ENCODE results near the gene HIRA.
"Not testable (repeated sequence)": the region's sequence is repeated elsewhere in the genome, so short reads cannot be mapped to it uniquely, and the experiment has no call there.

Gene HIRA

DNA sequence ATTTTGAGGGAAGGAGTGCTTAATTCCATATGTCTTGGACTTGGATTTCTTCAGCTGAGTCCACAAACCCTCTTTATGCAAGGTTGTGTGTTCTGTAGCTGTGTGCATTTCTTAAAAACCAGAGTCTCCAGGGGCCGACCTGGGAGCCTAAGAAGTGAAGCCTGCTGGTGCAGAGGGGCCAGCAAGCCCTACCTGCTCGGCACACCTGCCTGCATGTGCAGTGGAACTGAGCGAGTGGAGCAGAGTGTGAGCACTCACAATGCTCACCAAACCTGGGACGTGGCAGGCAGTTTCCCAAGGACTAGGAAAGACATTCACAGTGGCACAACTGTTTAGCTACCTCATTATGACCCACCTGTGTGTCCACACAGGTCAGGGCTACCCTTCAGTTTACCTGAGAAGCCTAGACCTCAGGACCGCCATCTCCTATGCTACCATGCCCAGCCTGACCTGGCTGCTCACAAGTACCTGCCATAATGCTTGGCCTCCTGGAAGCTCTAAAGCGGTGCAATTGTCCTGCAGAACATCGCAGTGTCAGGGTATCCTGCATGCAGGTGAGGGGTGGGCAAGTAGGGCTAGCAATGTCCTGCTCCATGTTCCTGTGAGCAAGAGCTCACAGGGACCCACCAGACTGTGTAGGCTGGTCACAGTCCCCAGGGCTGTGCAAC is 12.1 kb upstream of the HIRA start:
- H3K4me1 Mint-ChIP-seq: peaks cover 21% of the 10 kb centered on the region
- TF ChIP-seq, protein P1, sequence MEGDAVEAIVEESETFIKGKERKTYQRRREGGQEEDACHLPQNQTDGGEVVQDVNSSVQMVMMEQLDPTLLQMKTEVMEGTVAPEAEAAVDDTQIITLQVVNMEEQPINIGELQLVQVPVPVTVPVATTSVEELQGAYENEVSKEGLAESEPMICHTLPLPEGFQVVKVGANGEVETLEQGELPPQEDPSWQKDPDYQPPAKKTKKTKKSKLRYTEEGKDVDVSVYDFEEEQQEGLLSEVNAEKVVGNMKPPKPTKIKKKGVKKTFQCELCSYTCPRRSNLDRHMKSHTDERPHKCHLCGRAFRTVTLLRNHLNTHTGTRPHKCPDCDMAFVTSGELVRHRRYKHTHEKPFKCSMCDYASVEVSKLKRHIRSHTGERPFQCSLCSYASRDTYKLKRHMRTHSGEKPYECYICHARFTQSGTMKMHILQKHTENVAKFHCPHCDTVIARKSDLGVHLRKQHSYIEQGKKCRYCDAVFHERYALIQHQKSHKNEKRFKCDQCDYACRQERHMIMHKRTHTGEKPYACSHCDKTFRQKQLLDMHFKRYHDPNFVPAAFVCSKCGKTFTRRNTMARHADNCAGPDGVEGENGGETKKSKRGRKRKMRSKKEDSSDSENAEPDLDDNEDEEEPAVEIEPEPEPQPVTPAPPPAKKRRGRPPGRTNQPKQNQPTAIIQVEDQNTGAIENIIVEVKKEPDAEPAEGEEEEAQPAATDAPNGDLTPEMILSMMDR (IDR thresholded peaks at IDR 0.05; ENCODE audit: unreplicated experiment in 3 of 3): no peak
- no peak overlapping the region for H3K27ac Mint-ChIP-seq
- H3K36me3 Mint-ChIP-seq (ENCODE audit: low read depth): peaks cover 28% of the 10 kb centered on the region
- peak overlapping the region in 1 of 3 experiments; percentile 41 for H3K4me3 Mint-ChIP-seq
- no peaks in the 10 kb centered on the region for H3K9me3 Mint-ChIP-seq
- H3K27me3 Mint-ChIP-seq (ENCODE audit: low read depth): no peaks in the 10 kb centered on the region

DNA sequence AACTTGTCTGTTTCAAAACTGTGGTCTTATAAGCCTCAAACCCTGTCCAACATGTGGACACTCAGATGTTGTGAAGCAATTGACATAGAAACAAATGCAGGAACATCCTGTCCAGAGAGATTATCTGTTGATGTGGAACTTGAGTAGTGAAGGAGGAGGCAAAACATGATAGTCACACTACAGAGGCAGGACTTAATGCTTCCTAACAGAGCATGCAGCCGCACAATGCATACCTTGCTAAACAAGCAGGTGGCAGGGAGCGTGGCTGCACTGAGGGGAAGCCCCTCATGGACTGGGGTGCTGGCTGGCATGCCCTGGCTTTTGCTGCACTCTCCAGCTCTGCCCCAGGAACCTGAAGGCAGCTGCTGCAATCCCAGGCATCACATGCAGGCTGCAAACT is 10.6 kb upstream of the HIRA start:
- H3K27ac Mint-ChIP-seq: peak overlapping the region in 1 of 3 experiments; percentile 21
- no peaks in the 10 kb centered on the region for H3K9me3 Mint-ChIP-seq
- H3K4me3 Mint-ChIP-seq: no peak overlapping the region
- H3K27me3 Mint-ChIP-seq (ENCODE audit: low read depth): no peaks in the 10 kb centered on the region
- H3K4me1 Mint-ChIP-seq: peaks cover 21% of the 10 kb centered on the region
- peaks cover 34% of the 10 kb centered on the region for H3K36me3 Mint-ChIP-seq (ENCODE audit: low read depth)
- TF ChIP-seq, protein P1 (IDR thresholded peaks at IDR 0.05; ENCODE audit: unreplicated experiment in 3 of 3): no peak

DNA sequence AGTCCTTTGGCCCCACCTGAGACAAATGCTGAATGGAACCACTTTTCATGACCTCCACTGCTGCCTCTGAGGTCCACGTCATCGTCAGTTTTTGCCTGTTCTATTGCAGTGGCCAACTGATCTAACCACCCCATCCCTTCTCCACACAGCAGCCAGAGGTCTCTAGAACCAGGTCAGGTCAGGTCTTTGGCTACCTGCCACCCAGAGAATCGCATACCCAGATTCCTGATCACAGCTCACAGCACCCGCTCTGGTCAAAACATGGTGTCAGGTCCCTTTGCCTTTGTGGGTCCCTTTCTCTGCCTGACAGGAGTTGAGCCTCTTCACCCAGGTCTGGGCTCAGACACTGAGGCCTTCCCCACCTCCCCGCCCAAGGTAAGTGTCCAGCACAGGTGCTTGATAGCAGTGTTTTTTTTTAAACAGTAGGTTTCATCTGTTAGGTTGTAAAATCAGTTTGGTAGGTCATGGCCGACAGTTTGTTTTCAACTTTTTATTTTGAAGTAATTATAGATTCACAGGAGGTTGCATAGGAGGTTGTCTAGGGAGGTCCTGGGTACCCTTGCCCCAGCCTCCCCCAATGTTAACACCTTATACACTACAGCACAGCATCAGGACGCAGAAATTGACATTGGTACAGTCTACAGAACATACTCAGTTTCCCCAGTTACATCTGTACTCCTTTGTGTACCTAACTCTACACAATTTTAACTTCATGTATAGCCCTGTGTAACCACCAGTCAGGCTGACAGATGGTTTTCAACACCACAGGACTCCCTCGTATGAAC is 9.1 kb upstream of the HIRA start:
- Mint-ChIP-seq H3K4me1 (peaks cover 10% of the 10 kb centered on the region), H3K9me3 (no peaks in the 10 kb centered on the region), H3K36me3 (ENCODE audit: low read depth) (peaks cover 31% of the 10 kb centered on the region), H3K27ac (no peak overlapping the region), H3K4me3 (no peak overlapping the region), H3K27me3 (ENCODE audit: low read depth) (no peaks in the 10 kb centered on the region)
- TF ChIP-seq, protein P1 (IDR thresholded peaks at IDR 0.05; ENCODE audit: unreplicated experiment in 3 of 3): no peak

DNA sequence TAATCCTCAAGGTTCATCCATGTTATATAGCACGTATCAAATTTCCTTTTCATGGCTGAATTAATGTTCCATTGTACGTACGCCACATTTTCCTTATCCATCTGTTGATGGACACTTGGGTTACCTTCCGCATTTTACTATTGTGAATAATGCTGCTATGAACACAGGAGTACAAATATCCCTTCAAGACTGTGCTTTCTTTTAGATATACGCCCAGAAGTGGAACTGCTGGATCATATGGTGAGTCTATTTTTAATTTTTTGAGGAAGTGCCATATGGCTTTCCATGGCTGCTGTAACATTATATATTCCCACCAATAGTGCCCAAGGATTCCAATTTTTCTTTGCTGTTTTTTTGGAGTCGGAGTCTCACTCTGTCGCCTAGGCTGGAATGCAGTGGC is 6.8 kb upstream of the HIRA start:
- Mint-ChIP-seq H3K4me1 (peaks cover 6% of the 10 kb centered on the region), H3K36me3 (ENCODE audit: low read depth) (peaks cover 30% of the 10 kb centered on the region), H3K27me3 (ENCODE audit: low read depth) (no peaks in the 10 kb centered on the region), H3K27ac (no peak overlapping the region), H3K9me3 (no peaks in the 10 kb centered on the region), H3K4me3 (peak overlapping the region in 1 of 3 experiments; percentile 30)
- TF ChIP-seq, protein P1 (IDR thresholded peaks at IDR 0.05; ENCODE audit: unreplicated experiment in 3 of 3): no peak

DNA sequence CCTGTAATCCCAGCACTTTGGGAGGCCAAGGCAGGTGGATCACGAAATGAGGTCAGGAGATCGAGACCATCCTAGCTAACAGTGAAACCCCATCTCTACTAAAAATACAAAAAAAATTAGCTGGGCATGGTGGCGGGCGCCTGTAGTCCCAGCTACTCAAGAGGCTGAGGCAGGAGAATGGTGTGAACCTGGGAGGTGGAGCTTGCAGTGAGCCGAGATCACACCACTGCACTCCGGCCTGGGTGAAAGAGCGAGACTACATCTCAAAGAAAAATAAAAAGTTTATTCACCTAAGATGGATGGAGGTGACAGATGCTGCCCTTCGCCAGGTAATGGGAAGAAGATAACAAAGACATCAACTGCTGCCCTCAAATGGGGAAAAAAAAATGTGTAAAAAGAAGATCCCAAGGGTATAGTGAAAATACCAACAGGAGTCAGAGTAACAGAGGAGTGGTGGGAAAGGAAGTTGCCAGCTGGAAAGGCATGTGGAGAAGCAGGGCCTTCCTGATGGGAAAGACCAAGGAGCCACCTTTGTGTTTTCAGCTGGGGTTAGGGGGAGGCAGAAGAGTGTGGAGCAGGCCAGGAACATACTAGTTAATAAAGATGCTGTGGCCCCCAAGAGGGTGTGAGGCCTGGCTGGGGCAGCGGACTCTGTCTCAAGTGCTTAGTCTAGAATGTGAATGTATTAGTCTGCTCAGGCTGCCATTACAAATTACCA is 5.1 kb upstream of the HIRA start:
- H3K4me3 Mint-ChIP-seq: not testable (repeated sequence)

DNA sequence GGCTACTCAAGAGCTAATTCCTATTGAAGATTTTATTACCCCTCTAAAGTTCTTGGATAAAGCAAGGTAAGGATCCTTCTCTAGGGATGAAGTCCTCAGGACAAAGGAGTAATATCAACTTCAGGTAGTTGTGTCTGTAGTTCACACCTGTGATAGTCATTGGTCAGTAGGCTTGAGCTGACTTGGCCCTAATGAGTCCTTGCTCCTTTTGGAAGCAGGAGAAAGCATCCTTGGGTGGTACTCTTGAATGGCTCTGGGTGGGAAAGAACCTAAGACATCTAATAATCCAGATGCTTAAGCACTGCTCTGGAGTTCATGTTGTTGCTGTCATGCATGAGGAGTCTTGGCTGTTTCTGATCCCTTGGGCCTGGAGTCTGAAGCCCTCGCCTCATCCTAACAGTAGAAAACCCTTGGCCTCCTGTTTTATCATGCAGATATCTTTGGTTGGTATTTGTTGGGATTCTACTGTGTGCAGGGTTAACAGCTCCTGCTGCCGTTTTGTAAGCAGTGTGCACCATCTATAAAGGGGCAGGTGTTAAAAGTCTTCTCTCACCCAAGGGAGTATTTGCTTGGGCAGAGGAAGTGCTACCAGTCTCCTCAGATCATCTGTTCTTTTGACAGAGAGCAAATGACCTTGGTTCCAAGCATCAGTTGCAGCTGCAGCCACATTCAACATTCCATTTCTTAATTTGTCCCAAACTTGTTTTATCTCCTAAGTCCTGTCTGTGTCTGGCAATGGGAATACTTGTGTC is 3.5 kb upstream of the HIRA start:
- peaks cover 19% of the 10 kb centered on the region for H3K4me1 Mint-ChIP-seq
- H3K27ac Mint-ChIP-seq: no peak overlapping the region
- peak overlapping the region; percentile 59 to 94 (median 74) for H3K4me3 Mint-ChIP-seq
- TF ChIP-seq, protein P1 (IDR thresholded peaks at IDR 0.05; ENCODE audit: unreplicated experiment in 3 of 3): no peak
- no peaks in the 10 kb centered on the region for H3K9me3 Mint-ChIP-seq
- no peaks in the 10 kb centered on the region for H3K27me3 Mint-ChIP-seq (ENCODE audit: low read depth)
- H3K36me3 Mint-ChIP-seq (ENCODE audit: low read depth): peaks cover 18% of the 10 kb centered on the region

More for the DNA sequence above, 5.1 kb upstream of the HIRA start:
- H3K27me3 Mint-ChIP-seq (ENCODE audit: low read depth); H3K9me3 Mint-ChIP-seq; H3K27ac Mint-ChIP-seq: not testable (repeated sequence)
- Mint-ChIP-seq H3K36me3 (ENCODE audit: low read depth) (peaks cover 25% of the 10 kb centered on the region), H3K4me1 (peaks cover 11% of the 10 kb centered on the region)
